GM12892 (cell line): ENCODE results near the gene ACYP2.
"Not testable (repeated sequence)": the region's sequence is repeated elsewhere in the genome, so short reads cannot be mapped to it uniquely, and the experiment has no call there.

Experiments
- DNase-seq: peaks from one replicate; pipeline ENCODE4 v3.0.0; 2011; ENCODE audit not compliant: insufficient read length
- FAIRE-seq: peaks from 2 replicates; lab custom pipeline; 2011; peaks lifted over from hg19 to GRCh38; lab: Jason Lieb, UNC
- POLR2A ChIP-seq: IDR thresholded peaks from 2 replicates; pipeline ENCODE4 v1.6.1; 2011; ENCODE audit warnings: low read depth, low read length, control low read depth
- POLR2AphosphoS5 ChIP-seq: IDR thresholded peaks from 2 replicates; pipeline ENCODE4 v1.6.1; 2011; ENCODE audit warnings: low read depth, low read length, control low read depth
- TAF1 ChIP-seq: IDR thresholded peaks from 2 replicates; pipeline ENCODE4 v1.6.1; 2011; ENCODE audit warnings: low read depth, mild to moderate bottlenecking, control low read depth, low read length, borderline replicate concordance

Gene ACYP2

GRCh38 chr2:54099829-54100585 lies 15.4 kb upstream of the ACYP2 start:
- DNase-seq (no peak), FAIRE-seq (no peak)
- TF ChIP-seq POLR2A, result no peak
- TF ChIP-seq POLR2AphosphoS5, result no peak
- no peak for TF ChIP-seq TAF1

GRCh38 chr2:54100772-54101171 lies 14.6 kb upstream of the ACYP2 start:
- DNase-seq (no peak), FAIRE-seq (no peak)
- TF ChIP-seq POLR2AphosphoS5 (no peak), TAF1 (no peak), POLR2A (no peak)

GRCh38 chr2:54103454-54104314 lies 11.7 kb upstream of the ACYP2 start:
- TF ChIP-seq TAF1 (no peak), POLR2AphosphoS5 (no peak), POLR2A (no peak)
- DNase-seq (no peak), FAIRE-seq (no peak)

- FAIRE-seq (no peak), DNase-seq (no peak)
- TF ChIP-seq TAF1, result no peak
- no peak for TF ChIP-seq POLR2AphosphoS5
- no peak for TF ChIP-seq POLR2A
Measured at GRCh38 chr2:54106631-54107454, 8.6 kb upstream of the ACYP2 start.

- FAIRE-seq, result no peak
- TF ChIP-seq POLR2A (no peak), TAF1 (no peak), POLR2AphosphoS5 (no peak)
Measured at GRCh38 chr2:54107455-54107764, 8.0 kb upstream of the ACYP2 start.

GRCh38 chr2:54107903-54108615 lies 7.4 kb upstream of the ACYP2 start:
- TF ChIP-seq POLR2A, result no peak
- TF ChIP-seq TAF1, result no peak
- TF ChIP-seq POLR2AphosphoS5, result no peak
- FAIRE-seq (no peak), DNase-seq (no peak)

More at GRCh38 chr2:54107455-54107764, 8.0 kb upstream of the ACYP2 start:
- DNase-seq, result no peak

GRCh38 chr2:54109848-54110247 lies 5.6 kb upstream of the ACYP2 start:
- no peak for DNase-seq
- FAIRE-seq, result no peak

GRCh38 chr2:54114479-54114878 lies 936 bp upstream of the ACYP2 start:
- not testable (repeated sequence) for FAIRE-seq, DNase-seq

More at GRCh38 chr2:54109848-54110247, 5.6 kb upstream of the ACYP2 start:
- no peak for TF ChIP-seq POLR2A
- TF ChIP-seq TAF1, result no peak
- TF ChIP-seq POLR2AphosphoS5, result no peak

GRCh38 chr2:54114936-54115283 lies 505 bp upstream of the ACYP2 start:
- DNase-seq, result no peak
- FAIRE-seq, result no peak
- TF ChIP-seq POLR2A, result no peak
- TF ChIP-seq TAF1, result no peak
- TF ChIP-seq POLR2AphosphoS5, result no peak

- not testable (repeated sequence) for DNase-seq, FAIRE-seq
Measured at GRCh38 chr2:54116598-54116997, 1.2 kb downstream of the ACYP2 start.

- TF ChIP-seq TAF1, result no peak
- TF ChIP-seq POLR2A, result no peak
- TF ChIP-seq POLR2AphosphoS5, result no peak
- FAIRE-seq (no peak), DNase-seq (no peak)
Measured at GRCh38 chr2:54120950-54121349, 5.5 kb downstream of the ACYP2 start.
